ENCODE measurements around the gene RHOT1.

DNA sequence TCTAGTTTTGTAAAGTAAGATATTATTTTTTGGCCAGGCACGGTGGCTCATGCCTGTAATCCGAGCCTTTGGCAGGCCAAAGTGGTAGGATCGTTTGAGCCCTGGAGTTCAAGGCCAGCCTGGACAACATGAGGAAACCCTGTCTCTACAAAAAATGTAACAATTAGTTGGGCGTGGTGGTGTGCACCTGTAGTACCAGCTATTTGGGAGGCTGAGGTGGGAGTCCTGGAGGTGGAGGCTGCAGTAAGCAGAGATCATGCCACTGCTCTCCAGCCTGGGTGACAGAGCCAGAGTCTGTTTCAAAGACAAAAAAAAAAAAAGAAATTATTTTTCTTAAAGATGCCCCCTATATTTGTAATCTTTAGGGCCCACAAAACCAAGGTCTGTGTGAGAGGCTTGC is 16.0 kb upstream of the RHOT1 start:
- TF ChIP-seq, protein P1, sequence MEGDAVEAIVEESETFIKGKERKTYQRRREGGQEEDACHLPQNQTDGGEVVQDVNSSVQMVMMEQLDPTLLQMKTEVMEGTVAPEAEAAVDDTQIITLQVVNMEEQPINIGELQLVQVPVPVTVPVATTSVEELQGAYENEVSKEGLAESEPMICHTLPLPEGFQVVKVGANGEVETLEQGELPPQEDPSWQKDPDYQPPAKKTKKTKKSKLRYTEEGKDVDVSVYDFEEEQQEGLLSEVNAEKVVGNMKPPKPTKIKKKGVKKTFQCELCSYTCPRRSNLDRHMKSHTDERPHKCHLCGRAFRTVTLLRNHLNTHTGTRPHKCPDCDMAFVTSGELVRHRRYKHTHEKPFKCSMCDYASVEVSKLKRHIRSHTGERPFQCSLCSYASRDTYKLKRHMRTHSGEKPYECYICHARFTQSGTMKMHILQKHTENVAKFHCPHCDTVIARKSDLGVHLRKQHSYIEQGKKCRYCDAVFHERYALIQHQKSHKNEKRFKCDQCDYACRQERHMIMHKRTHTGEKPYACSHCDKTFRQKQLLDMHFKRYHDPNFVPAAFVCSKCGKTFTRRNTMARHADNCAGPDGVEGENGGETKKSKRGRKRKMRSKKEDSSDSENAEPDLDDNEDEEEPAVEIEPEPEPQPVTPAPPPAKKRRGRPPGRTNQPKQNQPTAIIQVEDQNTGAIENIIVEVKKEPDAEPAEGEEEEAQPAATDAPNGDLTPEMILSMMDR (IDR thresholded peaks at IDR 0.05): no peak
- TF ChIP-seq POLR2A (IDR thresholded peaks at IDR 0.05): no peak

All from ovary (tissue), 3 donors.